SK-N-SH treated with all-trans-retinoic acid at 6 μM for 48 hours (cell line): ENCODE measurements around the gene MVB12A.

Experiments
- ATAC-seq: fragments of 200-7000 bp; cut with Tn5 transposase; 3 replicates; pipeline ENCODE4 v1.9.1; 2020; ENCODE audit warnings: mild to moderate bottlenecking, moderate library complexity
- BACH2 ChIP-seq: fragments of 250-450 bp; sonication (Bioruptor Pico); IDR thresholded peaks from 2 replicates; pipeline ENCODE4 v1.9.0; 2021; ENCODE audit warnings: mild to moderate bottlenecking, borderline replicate concordance
- CSDC2 ChIP-seq: fragments of 250-450 bp; sonication (Bioruptor Pico); IDR thresholded peaks from 2 replicates; pipeline ENCODE4 v1.5.0; 2020; ENCODE audit warnings: mild to moderate bottlenecking, moderate library complexity
- ESRRG ChIP-seq: fragments of 250-450 bp; sonication (Bioruptor Pico); IDR thresholded peaks from 2 replicates; pipeline ENCODE4 v1.6.1; 2021; ENCODE audit warnings: mild to moderate bottlenecking
- GLIS3 ChIP-seq: fragments of 250-450 bp; sonication (Bioruptor Pico); IDR thresholded peaks from 2 replicates; pipeline ENCODE4 v1.5.0; 2020; ENCODE audit warnings: mild to moderate bottlenecking, moderate library complexity
- ISL1 ChIP-seq: fragments of 250-450 bp; sonication (Bioruptor Pico); IDR thresholded peaks from 2 replicates; pipeline ENCODE4 v2.1.2; 2022; ENCODE audit warnings: mild to moderate bottlenecking, moderate library complexity
- OSR1 ChIP-seq: fragments of 250-450 bp; sonication (Bioruptor Pico); IDR thresholded peaks from 2 replicates; pipeline ENCODE4 v1.8.0; 2022; ENCODE audit warnings: moderate library complexity, mild to moderate bottlenecking, inconsistent platforms
- PPARA ChIP-seq: fragments of 250-450 bp; sonication (Bioruptor Pico); IDR thresholded peaks from 2 replicates; pipeline ENCODE4 v1.5.0; 2020; ENCODE audit warnings: mild to moderate bottlenecking, borderline replicate concordance
- RARB ChIP-seq: fragments of 250-450 bp; sonication (Bioruptor Pico); IDR thresholded peaks from 2 replicates; pipeline ENCODE4 v1.8.0; 2021; ENCODE audit warnings: mild to moderate bottlenecking, moderate library complexity
- SNAI2 ChIP-seq: fragments of 250-450 bp; sonication (Bioruptor Pico); IDR thresholded peaks from 2 replicates; pipeline ENCODE4 v1.5.0; 2020; ENCODE audit warnings: mild to moderate bottlenecking, moderate library complexity
- TCF4 ChIP-seq: fragments of 250-450 bp; sonication (Bioruptor Pico); IDR thresholded peaks from 2 replicates; pipeline ENCODE4 v1.8.0; 2021; ENCODE audit warnings: mild to moderate bottlenecking, moderate library complexity, borderline replicate concordance
- TOX ChIP-seq: fragments of 250-450 bp; sonication (Bioruptor Pico); IDR thresholded peaks from 2 replicates; pipeline ENCODE4 v1.8.0; 2021; ENCODE audit warnings: mild to moderate bottlenecking, moderate library complexity, borderline replicate concordance
- ZFP3 ChIP-seq: fragments of 250-450 bp; sonication (Bioruptor Pico); IDR thresholded peaks from 2 replicates; pipeline ENCODE4 v1.5.0; 2020; ENCODE audit warnings: mild to moderate bottlenecking, moderate library complexity
- ZNF70 ChIP-seq: fragments of 450-650 bp; formaldehyde crosslinking; IDR thresholded peaks from 2 replicates; pipeline ENCODE4 v1.5.0; 2020; ENCODE audit warnings: mild to moderate bottlenecking, moderate library complexity
- ZNF8 ChIP-seq: fragments of 450-650 bp; formaldehyde crosslinking; IDR thresholded peaks from 2 replicates; pipeline ENCODE4 v1.5.0; 2020; ENCODE audit warnings: mild to moderate bottlenecking, moderate library complexity
- TF ChIP-seq, protein P1 (sequence below): fragments of 250-450 bp; sonication (Bioruptor Pico); IDR thresholded peaks from 2 replicates; pipeline ENCODE4 v1.5.1; 2021; ENCODE audit warnings: mild to moderate bottlenecking, moderate library complexity
- TF ChIP-seq, protein P2 (sequence below): fragments of 250-450 bp; sonication (Bioruptor Pico); IDR thresholded peaks from 2 replicates; pipeline ENCODE4 v1.8.0; 2021; ENCODE audit warnings: low read depth, mild to moderate bottlenecking, moderate library complexity, borderline replicate concordance
- TF ChIP-seq, protein P3 (sequence below): fragments of 250-450 bp; sonication (Bioruptor Pico); IDR thresholded peaks from 2 replicates; pipeline ENCODE4 v1.5.1; 2020; ENCODE audit warnings: low read depth, mild to moderate bottlenecking, moderate library complexity
- TF ChIP-seq, protein P4 (sequence below): fragments of 250-450 bp; sonication (Bioruptor Pico); IDR thresholded peaks from 2 replicates; pipeline ENCODE4 v1.5.0; 2020; ENCODE audit warnings: mild to moderate bottlenecking, moderate library complexity

Gene MVB12A

DNA sequence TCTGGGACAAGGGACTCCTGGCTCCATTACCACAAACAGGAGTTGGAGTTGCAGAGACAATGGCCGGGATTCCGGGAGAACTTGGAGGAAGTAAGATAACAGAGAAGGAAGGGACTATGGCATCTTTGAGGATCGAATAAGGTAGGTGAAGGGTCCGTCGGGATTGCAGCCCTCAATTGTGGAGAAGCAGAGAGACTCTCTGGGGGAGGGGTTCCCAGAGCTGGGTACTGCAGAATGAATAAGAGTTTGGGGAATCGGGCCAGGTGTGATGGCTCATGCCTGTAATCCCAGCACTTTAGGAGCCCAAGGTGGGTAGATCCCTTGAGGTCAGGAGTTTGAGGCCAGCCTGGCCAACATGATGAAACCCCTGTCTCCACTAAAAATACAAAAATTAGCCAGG is 18.2 kb upstream of the MVB12A start:
- peak; percentile 63; the same call in 1 of the 2 replicates for TF ChIP-seq ZFP3
- TF ChIP-seq BACH2 (CRISPR knock-in tag), result no peak
- no peak for ATAC-seq

DNA sequence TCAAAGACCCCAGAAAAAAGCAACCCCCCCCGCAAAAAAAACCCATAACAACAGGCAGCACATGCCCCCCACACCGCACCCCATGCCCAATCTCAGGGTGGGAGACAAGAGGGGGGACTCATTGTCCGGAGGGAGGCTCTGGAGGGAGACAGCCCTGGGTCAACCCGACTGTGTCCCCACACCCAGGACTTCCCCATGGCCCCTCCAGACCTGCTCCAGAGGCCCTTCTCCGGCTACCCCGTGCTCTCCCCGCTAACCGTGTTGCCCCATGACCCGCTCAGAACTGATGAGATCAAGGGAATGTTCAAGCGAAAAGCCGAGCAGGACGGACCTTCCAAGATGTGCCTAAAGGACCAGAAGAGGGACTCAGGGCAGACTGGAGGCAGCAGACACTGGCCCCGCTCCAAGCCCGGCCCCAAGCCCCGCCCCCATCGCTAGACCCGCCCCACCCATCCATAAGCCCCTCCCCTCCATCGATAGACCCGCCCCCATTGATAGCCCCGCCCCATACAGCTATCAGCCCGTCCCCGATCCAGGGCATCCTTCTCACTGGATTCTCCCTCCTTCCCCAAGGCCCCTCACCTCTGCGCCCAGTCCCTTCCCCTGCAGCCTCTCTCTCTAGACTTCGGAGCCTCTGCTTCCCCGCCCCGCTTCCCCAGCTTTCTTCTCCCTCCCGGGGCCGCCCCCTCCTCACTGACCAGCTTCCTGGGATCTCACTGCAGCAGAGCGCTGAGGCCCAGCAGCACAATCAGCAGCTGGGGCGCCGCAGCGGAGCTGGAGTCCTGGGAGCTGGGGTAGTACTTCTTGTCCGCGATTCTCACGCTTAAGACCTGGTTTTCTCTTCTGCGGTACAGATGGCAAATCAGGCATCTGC is 16.6 kb upstream of the MVB12A start:
- TF ChIP-seq, protein P1, sequence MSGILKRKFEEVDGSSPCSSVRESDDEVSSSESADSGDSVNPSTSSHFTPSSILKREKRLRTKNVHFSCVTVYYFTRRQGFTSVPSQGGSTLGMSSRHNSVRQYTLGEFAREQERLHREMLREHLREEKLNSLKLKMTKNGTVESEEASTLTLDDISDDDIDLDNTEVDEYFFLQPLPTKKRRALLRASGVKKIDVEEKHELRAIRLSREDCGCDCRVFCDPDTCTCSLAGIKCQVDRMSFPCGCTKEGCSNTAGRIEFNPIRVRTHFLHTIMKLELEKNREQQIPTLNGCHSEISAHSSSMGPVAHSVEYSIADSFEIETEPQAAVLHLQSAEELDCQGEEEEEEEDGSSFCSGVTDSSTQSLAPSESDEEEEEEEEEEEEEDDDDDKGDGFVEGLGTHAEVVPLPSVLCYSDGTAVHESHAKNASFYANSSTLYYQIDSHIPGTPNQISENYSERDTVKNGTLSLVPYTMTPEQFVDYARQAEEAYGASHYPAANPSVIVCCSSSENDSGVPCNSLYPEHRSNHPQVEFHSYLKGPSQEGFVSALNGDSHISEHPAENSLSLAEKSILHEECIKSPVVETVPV (CRISPR knock-in tag), result no peak
- TF ChIP-seq SNAI2 (CRISPR knock-in tag) (no peak), ZNF8 (CRISPR knock-in tag) (no peak), RARB (no peak), TCF4 (CRISPR knock-in tag) (no peak), PPARA (CRISPR knock-in tag) (no peak), ISL1 (CRISPR knock-in tag) (no peak)
- TF ChIP-seq, protein P2, sequence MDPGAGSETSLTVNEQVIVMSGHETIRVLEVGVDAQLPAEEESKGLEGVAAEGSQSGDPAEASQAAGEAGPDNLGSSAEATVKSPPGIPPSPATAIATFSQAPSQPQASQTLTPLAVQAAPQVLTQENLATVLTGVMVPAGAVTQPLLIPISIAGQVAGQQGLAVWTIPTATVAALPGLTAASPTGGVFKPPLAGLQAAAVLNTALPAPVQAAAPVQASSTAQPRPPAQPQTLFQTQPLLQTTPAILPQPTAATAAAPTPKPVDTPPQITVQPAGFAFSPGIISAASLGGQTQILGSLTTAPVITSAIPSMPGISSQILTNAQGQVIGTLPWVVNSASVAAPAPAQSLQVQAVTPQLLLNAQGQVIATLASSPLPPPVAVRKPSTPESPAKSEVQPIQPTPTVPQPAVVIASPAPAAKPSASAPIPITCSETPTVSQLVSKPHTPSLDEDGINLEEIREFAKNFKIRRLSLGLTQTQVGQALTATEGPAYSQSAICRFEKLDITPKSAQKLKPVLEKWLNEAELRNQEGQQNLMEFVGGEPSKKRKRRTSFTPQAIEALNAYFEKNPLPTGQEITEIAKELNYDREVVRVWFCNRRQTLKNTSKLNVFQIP (CRISPR knock-in tag), result no peak
- TF ChIP-seq, protein P3, sequence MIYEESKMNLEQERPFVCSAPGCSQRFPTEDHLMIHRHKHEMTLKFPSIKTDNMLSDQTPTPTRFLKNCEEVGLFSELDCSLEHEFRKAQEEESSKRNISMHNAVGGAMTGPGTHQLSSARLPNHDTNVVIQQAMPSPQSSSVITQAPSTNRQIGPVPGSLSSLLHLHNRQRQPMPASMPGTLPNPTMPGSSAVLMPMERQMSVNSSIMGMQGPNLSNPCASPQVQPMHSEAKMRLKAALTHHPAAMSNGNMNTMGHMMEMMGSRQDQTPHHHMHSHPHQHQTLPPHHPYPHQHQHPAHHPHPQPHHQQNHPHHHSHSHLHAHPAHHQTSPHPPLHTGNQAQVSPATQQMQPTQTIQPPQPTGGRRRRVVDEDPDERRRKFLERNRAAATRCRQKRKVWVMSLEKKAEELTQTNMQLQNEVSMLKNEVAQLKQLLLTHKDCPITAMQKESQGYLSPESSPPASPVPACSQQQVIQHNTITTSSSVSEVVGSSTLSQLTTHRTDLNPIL (CRISPR knock-in tag), result no peak
- ATAC-seq, result peak; percentile 65

DNA sequence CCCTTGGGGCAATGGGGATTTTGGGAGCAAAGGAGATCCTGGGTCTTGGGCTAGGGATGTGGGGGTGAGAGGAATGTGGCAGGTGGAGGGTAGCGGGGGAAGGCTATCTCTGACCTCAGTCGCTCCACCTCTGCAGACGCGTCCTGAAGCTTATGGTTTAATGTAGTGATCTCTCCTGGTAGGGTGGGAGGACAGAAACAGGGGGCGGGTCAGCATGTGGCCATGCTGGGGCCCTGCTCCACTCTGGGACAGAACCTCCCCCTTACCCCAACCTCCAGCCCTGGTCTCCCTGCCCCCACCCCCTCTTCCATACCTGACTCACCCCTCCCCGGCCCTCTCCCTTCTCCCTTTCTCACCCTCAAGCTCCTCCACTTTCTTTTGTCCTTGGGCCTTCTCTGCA is 15.8 kb upstream of the MVB12A start:
- no peak for ATAC-seq
- TF ChIP-seq RARB, result no peak
- TF ChIP-seq, all 23 proteins: peak for 0

DNA sequence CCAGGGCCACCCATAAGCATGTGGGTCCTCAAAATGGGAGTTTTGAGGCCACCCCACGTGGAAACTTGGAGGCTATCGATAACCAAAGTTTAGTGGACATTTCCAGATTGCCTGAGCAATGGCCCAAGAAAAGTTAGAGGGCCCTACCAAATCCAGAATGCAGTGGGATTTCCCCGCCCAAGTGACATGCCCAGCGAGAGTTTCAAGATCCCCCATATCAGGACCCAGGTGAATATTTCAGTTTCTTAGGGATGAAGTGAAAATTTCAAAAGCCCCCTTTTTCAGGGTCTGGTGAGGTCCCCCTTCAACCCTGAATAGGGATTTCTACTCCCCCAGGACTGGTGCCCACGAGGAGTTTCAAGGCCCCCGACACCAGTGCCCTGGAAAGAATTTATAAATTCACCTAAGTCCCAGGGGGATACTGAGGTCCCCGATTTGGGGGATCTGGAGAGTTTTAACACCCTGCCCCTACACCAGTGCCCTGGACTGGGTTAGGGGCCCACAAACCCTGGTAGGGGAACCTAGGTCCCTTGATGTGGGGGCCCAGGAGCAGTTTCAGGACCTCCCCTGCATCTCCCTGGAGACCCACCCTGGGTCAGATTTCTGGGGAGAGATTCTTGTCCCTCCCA is 15.1 kb upstream of the MVB12A start:
- TF ChIP-seq, protein P1 (CRISPR knock-in tag), result no peak
- TF ChIP-seq CSDC2 (CRISPR knock-in tag) (no peak), GLIS3 (CRISPR knock-in tag) (no peak), TOX (CRISPR knock-in tag) (no peak), OSR1 (CRISPR knock-in tag) (no peak), ESRRG (CRISPR knock-in tag) (no peak), ZNF70 (no peak)
- TF ChIP-seq, protein P3 (CRISPR knock-in tag), result no peak
- TF ChIP-seq, protein P4, sequence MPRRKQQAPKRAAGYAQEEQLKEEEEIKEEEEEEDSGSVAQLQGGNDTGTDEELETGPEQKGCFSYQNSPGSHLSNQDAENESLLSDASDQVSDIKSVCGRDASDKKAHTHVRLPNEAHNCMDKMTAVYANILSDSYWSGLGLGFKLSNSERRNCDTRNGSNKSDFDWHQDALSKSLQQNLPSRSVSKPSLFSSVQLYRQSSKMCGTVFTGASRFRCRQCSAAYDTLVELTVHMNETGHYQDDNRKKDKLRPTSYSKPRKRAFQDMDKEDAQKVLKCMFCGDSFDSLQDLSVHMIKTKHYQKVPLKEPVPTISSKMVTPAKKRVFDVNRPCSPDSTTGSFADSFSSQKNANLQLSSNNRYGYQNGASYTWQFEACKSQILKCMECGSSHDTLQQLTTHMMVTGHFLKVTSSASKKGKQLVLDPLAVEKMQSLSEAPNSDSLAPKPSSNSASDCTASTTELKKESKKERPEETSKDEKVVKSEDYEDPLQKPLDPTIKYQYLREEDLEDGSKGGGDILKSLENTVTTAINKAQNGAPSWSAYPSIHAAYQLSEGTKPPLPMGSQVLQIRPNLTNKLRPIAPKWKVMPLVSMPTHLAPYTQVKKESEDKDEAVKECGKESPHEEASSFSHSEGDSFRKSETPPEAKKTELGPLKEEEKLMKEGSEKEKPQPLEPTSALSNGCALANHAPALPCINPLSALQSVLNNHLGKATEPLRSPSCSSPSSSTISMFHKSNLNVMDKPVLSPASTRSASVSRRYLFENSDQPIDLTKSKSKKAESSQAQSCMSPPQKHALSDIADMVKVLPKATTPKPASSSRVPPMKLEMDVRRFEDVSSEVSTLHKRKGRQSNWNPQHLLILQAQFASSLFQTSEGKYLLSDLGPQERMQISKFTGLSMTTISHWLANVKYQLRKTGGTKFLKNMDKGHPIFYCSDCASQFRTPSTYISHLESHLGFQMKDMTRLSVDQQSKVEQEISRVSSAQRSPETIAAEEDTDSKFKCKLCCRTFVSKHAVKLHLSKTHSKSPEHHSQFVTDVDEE (CRISPR knock-in tag), result no peak
- ATAC-seq, result no peak
